HG03565 (cell line): ENCODE measurements around the gene EDNRA.

Experiments
- ATAC-seq: cut with Tn5 transposase; IDR thresholded peaks from one replicate; pipeline ENCODE4 v1.9.1; 2021; ENCODE audit warnings: mild to moderate bottlenecking, moderate library complexity; ENCODE audit not compliant: unreplicated experiment

EDNRA gene

GRCh38 chr4:147586032-147586431 is 105.1 kb downstream of the EDNRA start:
- ATAC-seq: no peak

GRCh38 chr4:147586637-147587036 is 105.7 kb downstream of the EDNRA start:
- peak; percentile 88 for ATAC-seq

GRCh38 chr4:147587041-147587440 is 106.1 kb downstream of the EDNRA start:
- ATAC-seq: no peak

- ATAC-seq: no peak
These were observed 108.7 kb downstream of the EDNRA start for GRCh38 chr4:147589586-147589985.

- ATAC-seq: no peak
These were observed 109.5 kb downstream of the EDNRA start for GRCh38 chr4:147590249-147590920.

GRCh38 chr4:147591106-147591505 is 110.2 kb downstream of the EDNRA start:
- no peak for ATAC-seq

- no peak for ATAC-seq
These were observed 113.2 kb downstream of the EDNRA start for GRCh38 chr4:147594107-147594506.
